HG02852 (cell line): ENCODE data around the gene INPP5B.

Experiments
- ATAC-seq: cut with Tn5 transposase; IDR thresholded peaks from one replicate; pipeline ENCODE4 v1.9.1; 2021; ENCODE audit warnings: mild to moderate bottlenecking, moderate library complexity; ENCODE audit not compliant: unreplicated experiment

The INPP5B gene

DNA sequence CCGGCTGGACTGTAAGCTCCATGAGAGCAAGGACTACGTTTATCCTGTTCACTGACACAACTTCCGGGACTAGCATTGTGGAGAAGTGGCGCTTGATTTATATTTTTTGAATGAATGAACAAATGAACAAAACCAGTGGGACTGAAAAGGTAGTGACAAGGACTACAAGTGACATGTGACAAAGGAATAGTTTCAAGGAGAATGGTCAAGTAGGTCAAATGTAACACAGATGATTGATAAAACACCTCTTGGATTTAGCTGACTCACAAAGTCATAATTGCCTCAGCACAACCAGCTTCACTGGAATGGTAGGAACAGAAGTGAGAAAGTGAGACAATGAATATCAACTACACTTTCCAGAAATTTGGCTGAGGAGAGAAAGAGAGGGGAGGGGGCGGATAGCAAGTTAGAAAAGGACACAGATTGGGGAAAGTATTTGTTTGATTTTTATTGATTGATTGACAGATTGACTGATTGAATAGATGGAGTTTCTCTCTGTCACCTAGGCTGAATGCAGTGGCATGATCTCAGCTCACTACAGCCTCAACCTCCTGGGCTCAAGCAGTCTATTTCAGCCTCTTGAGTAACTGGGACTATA is 101.7 kb downstream of the INPP5B start:
- no peak for ATAC-seq

DNA sequence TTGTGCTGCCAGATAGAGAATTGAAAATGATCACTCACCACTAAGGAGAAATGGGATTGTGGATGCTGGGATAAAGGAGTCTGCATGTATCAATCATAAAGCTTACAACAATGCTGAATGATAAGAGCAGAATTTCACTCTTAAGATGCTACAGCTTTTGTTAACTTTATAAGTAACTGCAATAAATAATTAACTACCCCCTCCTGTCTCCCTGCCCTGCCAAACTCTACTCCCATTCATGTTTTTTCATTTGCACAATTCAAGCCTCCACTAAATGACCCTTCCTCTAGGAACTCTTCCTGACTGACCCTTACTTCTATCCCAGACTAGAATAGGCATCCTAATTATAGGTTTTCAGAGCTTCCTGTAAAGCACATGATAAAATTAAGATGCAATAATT is 102.3 kb downstream of the INPP5B start:
- no peak for ATAC-seq

DNA sequence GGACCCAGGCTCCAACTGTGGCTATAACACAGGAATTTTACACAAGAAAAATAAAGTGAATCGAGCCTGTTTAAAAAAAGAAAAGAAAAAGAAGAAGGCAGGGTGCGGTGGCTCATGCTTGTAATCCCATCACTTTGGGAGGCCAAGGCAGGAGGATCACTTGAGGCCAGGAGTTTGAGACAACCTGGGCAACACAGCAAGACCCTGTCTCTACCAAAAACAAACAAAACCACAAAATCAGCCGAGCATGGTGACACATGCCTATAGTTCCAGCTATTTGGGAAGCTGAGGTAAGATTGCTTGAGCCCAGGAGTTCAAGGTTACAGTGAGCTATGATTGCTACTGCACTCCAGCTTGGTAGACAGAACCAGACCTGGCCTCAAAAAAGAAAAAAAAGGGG is 105.2 kb downstream of the INPP5B start:
- ATAC-seq, result no peak

DNA sequence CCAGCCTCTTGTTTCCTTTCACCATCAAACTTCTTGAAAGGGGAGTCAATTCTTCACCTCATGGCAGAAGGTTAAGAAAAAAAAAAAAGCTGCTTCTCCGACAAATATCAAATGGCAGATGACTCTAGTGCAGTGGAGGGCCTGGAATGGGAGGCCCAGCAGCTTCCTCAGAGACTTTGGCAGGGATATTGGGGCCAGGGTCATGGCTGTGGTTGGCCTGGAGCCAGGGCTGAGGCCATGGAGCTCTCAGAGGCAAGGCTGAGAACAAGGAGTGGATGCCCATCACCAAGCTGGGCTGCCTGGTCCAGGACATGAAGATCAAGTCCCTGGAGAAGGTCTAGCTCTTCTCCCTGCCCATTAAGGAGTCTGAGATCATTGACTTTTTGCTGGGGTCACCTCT is 106.1 kb downstream of the INPP5B start:
- ATAC-seq, result no peak

DNA sequence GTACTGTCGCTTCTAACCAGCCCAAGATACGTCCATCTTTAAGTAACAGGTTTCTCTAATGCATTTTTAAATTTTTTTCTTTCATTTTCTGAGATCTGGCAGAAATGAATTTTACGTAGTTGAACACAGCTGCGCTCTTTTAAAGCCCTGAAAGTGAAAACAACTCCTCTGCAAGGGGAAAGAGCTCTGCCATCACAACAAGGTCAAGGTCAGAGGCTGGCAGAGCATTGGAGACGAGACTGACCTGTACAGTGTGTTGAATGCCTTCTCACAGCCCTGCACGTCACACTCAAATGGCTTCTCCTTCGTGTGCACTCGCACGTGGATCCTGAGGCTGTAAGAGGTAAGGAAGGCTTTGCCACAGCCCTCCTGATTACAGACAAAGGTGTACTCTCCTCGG is 107.2 kb downstream of the INPP5B start:
- no peak for ATAC-seq

DNA sequence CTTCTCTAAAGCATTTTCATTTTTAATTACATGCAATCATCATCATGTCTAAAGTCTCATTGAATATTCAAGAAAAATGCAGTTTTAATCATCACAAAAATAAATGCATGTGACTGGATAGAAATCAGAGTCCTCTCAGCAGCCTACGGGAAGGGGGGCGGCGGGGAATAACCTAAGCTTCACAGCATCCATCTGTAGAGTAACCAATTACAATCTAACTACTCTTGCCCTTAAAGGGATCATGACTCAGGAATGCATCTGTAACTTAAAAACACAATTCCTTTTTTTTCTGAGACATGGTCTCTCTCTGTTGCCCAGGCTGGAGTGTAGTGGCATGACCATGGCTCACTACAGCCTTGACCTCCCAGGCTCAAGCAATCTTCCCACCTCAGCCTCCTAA is 110.1 kb downstream of the INPP5B start:
- no peak for ATAC-seq

DNA sequence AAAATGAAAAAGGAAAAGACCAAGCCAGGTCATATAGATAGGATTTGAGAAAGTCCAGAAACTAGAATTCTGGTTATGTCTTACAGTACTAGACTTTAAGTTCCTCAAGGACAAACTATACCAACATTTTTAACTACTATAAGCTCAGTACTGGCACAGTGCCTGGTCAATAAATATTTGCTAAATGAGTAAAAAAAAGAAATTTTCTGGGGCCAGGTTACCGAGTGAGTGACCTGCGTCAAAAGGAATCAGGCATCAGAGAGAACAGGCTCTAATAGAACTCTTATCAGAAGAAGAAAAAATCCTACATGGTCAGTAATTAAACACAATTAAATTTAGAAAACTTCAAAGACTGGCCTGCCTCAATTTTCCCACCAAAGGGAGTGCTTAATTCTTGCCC is 115.0 kb downstream of the INPP5B start:
- no peak for ATAC-seq

DNA sequence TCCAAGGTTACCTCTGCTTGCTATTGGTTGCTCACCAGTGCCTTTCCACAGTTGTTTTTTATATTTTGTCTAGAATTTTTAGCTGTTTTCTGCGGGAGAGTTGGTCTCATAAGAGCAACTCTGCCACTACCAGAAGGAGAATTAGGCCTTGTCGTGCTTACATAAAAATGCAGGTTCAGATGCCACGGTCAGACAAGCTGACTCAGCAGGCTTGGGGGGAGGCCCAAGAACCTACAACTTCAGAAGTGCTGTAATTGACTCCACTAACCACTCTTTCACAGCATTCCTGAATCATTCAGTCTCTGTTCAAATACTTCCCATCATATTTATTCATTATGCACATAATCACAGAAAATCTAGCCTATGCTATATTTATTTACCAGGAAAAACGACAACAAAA is 115.7 kb downstream of the INPP5B start:
- ATAC-seq, result no peak

DNA sequence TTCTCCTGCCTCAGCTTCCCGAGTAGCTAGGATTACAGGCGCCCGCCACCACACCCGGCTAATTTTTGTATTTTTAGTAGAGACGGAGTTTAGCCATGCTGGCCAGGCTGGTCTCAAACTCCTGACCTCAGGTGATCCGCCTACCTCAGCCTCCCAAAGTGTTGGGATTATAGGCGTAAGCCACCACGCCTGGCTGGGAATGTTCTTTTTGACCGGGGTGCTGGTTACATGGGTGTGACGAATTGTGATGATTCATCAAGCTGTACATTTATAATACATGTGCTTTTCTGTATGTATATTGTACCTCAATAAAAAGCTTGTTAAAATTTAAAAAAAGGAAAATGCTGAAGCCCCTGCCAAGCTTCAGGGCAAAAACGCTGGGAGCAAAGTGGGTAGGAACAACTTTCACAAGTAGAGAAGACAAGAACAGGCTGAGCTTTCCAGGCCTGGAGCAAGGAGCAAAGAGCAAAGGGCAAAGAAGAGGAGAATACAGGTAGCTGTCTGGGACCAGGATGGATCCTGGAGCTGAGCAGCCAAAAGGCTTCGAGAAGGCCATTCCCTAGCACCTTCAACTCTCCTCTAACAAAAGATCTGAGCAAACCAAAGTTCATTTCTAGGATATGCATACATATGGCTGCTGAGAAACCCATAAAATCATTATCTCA is 118.3 kb downstream of the INPP5B start:
- no peak for ATAC-seq

DNA sequence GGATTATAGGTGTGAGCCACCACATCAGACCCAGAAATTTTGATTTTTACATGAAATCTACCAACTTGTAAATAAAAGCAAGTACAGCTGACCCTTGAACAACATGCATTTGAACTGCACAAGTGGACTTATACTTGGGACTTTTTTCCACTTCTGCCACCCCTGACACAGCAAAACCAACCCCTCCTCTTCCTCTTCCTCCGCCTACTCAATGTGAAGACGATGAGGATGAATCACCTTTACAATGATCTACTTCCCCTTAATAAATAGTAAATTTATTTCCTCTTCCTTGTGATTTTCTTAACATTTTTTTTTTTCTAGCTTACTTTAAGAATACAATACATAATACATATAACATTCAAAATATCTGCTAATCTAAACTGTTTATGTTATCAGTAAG is 121.3 kb downstream of the INPP5B start:
- no peak for ATAC-seq

DNA sequence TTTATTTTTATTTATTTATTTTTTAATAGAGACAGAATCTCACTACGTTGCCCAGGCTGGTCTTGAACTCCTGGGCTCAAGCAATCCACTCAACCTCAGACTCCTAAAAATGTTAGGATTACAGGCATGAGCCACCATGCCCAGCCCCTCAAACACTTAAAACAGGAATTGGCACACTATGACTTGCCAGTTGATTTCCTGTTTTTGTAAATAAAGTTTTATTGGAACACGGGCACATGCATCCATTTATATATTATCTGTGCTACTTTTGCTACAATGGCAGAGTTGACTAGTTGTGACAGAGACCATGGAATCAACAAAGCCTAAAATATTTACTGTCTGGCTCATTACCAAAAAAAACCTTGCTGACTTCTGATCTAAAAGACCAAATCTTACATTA is 122.9 kb downstream of the INPP5B start:
- no peak for ATAC-seq

DNA sequence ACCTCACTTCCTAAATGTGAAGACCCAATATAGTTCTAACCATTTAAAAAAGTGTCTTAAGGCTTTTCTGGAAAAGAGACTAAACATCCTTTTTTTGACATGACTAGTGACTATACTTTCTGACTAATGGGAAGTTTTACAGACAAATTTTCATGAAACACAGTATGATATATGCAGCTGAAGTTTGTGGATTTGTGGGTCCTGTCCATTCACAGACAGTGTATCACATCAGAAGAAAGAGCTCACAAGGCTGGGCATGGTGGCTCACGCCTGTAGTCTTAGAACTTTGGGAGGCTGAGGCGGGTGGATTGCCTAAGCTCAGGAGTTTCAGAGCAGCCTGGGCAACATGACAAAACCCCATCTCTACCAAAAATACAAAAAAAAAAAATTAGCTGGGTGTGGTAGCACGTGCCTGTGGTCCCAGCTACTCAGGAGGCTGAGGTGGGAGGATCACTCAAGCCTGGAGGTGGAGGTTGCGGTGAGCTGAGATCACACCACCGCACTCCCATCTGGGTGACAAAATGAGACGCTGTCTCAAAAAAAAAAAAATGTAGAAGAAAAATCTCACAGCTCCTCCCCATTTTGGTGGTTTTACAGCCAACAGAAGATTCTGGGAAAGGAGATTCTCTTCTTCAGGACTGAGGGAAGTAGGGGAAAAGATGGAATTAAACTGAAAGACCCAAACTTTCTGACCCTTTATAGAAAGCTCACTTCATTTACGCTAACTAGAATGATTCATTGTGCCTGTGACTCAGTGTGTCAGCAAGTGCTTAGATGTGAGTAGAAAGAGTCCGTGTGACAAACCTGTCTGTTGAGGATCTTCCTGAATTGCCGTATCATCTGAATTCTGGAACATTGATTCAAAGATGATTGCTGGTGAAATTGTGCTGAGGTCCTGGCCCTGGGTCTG is 123.7 kb downstream of the INPP5B start:
- no peak for ATAC-seq

DNA sequence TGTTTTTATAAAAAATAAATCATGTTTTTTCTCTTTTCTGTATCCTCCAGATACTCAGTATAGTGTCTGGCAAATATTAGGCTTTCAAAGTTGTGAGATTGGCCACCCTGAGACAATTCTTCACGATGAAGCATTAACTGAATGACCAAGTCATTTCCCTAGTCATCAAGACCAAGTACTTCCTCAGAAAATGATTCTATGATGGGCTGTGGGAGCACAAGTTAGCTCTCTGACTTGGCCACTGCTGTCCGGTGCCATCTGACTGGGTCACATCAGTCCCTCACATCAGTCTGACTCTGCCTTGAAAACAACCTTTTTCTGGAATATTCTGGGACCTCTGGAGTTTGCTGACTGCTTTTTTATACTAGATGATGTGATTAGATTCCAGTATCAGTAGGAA is 125.4 kb downstream of the INPP5B start:
- no peak for ATAC-seq

DNA sequence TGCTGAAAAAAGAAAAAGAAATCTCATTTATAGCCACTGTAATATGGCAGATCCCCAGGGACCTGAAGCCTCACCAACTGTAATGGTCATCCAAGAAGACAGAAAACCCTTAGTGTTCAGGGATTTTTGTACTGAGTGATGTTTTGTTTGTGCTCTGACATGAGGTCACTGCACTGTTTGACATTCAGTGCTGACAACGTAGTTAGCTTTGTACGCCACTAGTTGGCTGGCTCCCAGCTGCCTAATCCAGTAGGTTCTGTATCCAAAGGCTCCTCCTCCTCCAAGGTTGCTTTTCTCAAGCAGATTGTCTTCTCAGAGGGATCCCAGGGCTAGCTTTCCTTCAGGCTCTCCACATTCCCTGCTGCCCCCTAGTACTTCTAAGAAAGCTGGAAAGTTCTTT is 129.4 kb downstream of the INPP5B start:
- no peak for ATAC-seq

DNA sequence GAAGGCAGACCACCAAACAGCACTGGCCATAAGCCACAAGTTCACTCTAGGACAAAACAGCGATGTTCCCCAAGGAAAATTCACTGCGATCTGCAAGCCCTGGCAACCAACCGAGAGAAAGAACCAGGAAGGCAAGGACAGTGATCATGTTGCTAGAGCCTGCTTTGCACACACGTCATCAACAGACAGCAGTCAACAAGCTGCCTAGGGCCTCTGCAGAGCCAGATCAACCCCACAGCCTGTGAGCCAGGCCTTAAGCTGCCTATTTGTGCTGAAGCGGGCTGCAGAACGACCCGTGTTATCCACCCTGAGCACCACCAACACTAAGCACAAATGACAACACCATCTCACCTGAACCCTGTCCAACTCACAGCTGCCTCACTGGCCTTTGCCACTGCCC is 132.6 kb downstream of the INPP5B start:
- no peak for ATAC-seq

DNA sequence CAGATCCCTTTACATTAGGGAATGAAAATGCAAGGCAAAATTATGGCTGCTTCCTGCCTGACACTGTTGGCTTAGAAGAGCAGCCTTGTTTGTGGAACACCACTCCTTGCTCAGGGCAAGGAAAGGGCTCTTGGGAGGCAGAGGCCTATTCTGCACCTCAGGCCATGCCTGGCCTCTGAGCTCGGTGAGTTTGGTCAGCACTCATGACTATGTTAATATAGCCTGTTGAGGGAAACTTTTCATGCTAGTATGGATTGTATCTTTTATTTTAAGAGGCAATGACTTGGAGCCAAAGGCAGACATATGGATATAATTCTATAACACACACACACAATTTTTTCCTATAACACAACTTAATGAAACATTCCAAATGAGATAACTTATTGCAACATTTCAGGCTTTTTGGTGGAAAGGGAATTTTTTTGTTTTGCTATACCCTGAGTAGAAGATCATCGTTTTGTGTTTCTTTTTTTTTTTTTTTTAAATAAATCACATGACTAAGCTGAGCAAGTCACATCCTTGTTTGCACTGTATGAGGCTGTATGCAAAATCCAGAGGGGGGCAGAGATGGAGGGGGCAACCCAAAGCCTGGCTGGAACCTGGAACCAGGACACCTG is 133.2 kb downstream of the INPP5B start:
- no peak for ATAC-seq

DNA sequence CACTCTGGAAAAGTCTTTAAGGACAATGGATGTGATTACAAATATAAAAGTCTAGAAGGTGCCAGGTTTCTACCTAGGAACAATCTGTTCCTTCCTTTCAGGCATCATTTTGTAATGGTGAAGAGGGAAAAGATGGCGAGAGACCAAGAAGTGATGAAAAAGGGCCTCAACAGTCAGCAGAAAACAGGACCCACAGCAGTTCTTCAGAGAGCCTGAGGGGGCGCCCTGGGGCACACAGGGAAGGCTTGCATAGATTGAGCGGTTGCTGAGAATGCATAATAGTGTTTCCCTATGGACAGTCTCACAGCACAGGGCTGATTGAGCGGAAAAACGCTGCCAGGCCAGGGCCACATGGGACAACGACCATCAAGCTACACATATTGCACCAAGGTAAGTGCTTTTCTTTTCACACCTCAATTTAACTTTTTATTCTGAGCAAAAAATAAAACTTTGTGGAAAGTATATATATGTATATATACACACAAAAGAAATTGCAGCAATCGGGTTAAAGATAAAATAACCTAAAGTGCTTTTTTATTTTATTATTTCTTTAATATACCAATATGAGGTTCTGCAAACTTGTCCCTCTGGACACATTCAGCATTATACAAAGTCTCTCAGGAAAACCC is 135.7 kb downstream of the INPP5B start:
- no peak for ATAC-seq
